ENCODE results near the gene VPS37B.
A peak's percentile ranks its signal among the peaks of the same experiment; 100 is the strongest.

Gene VPS37B

DNA sequence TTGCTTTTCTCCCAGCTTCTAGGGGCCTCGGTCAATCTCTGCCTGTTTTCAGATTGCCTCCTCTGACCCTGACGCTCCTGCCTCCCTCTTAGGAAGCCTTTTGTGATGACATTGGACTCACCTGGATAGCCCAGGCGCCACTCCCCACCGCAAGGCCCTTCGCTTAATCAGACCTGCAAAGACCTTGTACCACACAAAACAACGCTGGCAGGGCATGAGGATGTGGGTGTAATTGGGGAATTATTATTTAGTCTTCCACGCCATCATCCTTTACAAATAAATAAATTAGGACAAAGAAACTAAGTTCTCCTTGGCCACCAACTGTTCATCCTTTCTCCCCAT, 7.7 kb upstream of the VPS37B start:
- H3K9me3 ChIP-seq (ENCODE audit: insufficient read depth, low read length): no peaks in the 10 kb centered on the region
- no peak overlapping the region for H3K4me3 ChIP-seq (ENCODE audit: insufficient read length, low read depth)
- H3K36me3 ChIP-seq (ENCODE audit: insufficient read depth, insufficient read length, low read length): no peaks in the 10 kb centered on the region
- no peak overlapping the region for H3K9ac ChIP-seq (ENCODE audit: insufficient read length, low read depth)
- H3K27me3 ChIP-seq (ENCODE audit: insufficient read depth, insufficient read length): no peaks in the 10 kb centered on the region
- no peak for TF ChIP-seq SUZ12 (IDR thresholded peaks at IDR 0.05; ENCODE audit: extremely low read depth, insufficient read depth, insufficient read length)
- no peak for TF ChIP-seq ZNF274 (IDR thresholded peaks at IDR 0.05; ENCODE audit: low read depth, low read length)
- no peak for TF ChIP-seq YY1 (IDR thresholded peaks at IDR 0.05; ENCODE audit: insufficient read depth, insufficient read length)
- DNase-seq (ENCODE audit: low read depth, low spot score): no peak
- H3K4me1 ChIP-seq (ENCODE audit: insufficient read depth, insufficient read length): peaks cover 6% of the 10 kb centered on the region

DNA sequence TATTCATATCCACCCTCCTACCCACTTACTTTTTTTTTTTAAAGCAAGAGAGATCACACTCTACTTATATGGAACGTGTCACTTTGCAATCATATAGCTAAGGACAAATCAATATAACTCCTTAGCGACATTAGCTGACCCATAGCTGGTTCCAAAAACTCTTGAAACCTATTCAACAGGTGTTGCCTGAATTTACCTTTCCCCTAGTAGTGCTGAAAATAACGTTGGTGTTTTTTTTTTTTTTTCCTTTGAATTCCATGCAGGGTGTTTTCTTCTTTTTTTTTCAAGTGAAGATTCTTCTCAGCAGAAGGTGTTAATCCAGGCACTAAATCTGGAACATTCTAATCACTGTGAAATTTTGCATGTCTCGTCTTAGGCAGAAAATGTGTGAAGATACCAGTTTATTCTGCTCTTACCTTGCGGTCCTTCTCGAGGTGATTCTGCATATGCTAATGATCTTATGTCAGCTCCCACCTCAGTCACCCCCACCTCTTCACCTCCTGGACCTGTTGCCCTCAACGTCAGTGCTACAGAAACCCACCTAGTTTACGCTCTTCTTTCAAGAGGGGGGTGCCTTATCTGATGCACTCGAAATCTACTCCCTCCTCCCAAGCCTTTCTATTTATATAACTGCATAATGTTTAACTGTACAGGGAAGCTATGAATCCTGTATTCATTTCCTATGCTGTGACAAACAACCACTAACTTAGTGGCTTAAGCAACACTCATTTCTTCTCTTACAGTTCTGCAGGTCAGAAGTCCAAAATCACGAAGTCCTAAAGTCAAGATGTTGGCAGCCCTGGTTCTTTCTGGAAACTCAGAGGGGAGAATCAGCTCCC, 7.1 kb upstream of the VPS37B start:
- H3K4me1 ChIP-seq (ENCODE audit: insufficient read depth, insufficient read length): peaks cover 6% of the 10 kb centered on the region
- H3K4me3 ChIP-seq (ENCODE audit: insufficient read length, low read depth): no peak overlapping the region
- no peaks in the 10 kb centered on the region for H3K9me3 ChIP-seq (ENCODE audit: insufficient read depth, low read length)
- H3K36me3 ChIP-seq (ENCODE audit: insufficient read depth, insufficient read length, low read length): no peaks in the 10 kb centered on the region
- TF ChIP-seq ZNF274 (IDR thresholded peaks at IDR 0.05; ENCODE audit: low read depth, low read length): no peak
- no peak for TF ChIP-seq YY1 (IDR thresholded peaks at IDR 0.05; ENCODE audit: insufficient read depth, insufficient read length)
- TF ChIP-seq SUZ12 (IDR thresholded peaks at IDR 0.05; ENCODE audit: extremely low read depth, insufficient read depth, insufficient read length): no peak
- H3K9ac ChIP-seq (ENCODE audit: insufficient read length, low read depth): no peak overlapping the region
- H3K27me3 ChIP-seq (ENCODE audit: insufficient read depth, insufficient read length): no peaks in the 10 kb centered on the region
- no peak for DNase-seq (ENCODE audit: low read depth, low spot score)

DNA sequence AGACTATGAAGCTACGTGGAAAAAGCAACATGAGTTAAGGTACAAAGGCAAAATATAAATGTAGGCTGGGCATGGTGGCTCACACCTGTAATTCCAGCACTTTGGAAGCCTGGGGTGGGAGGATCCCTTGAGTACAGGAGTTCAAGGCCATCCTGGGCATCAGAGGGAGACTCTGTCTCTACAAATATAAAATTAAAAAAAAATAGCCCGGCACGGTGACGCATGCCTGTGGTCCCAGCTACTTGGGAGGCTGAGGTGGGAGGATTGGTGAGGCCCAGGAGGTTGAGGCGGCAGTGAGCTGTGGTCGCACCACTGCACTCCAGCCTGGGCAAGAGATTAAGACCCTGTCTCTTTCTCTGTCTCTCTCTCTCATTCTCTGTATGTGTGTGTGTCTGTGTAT, 4.0 kb upstream of the VPS37B start:
- H3K9me3 ChIP-seq (ENCODE audit: insufficient read depth, low read length): no peaks in the 10 kb centered on the region
- H3K9ac ChIP-seq (ENCODE audit: insufficient read length, low read depth): no peak overlapping the region
- H3K27me3 ChIP-seq (ENCODE audit: insufficient read depth, insufficient read length): no peaks in the 10 kb centered on the region
- no peak for DNase-seq (ENCODE audit: low read depth, low spot score)
- TF ChIP-seq SUZ12 (IDR thresholded peaks at IDR 0.05; ENCODE audit: extremely low read depth, insufficient read depth, insufficient read length): no peak
- TF ChIP-seq ZNF274 (IDR thresholded peaks at IDR 0.05; ENCODE audit: low read depth, low read length): no peak
- no peak for TF ChIP-seq YY1 (IDR thresholded peaks at IDR 0.05; ENCODE audit: insufficient read depth, insufficient read length)
- H3K4me1 ChIP-seq (ENCODE audit: insufficient read depth, insufficient read length): peaks cover 6% of the 10 kb centered on the region
- H3K36me3 ChIP-seq (ENCODE audit: insufficient read depth, insufficient read length, low read length): no peaks in the 10 kb centered on the region
- H3K4me3 ChIP-seq (ENCODE audit: insufficient read length, low read depth): no peak overlapping the region

DNA sequence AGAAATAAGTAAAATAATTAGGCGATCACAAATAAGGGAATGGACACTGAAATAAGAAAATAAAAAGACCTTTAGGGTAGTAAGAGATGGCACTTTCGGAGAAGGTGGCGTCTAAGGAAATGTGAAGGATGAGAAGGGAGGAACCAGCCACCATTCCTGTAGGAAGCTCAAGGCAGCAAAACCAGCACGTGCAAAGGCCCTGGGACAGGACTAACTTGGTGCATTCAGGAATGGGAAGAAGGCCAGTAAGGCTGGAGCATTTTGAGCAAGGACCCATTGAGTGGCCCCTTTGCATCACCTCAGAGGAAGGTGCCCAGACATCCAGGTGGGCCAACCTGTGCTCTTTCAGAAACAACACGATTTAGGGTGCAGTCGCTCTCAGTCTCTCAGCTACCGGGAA, 738 bp upstream of the VPS37B start:
- Histone ChIP-seq H3K4me3 (ENCODE audit: insufficient read length, low read depth) (no peak overlapping the region), H3K27me3 (ENCODE audit: insufficient read depth, insufficient read length) (no peaks in the 10 kb centered on the region), H3K4me1 (ENCODE audit: insufficient read depth, insufficient read length) (no peaks in the 10 kb centered on the region), H3K36me3 (ENCODE audit: insufficient read depth, insufficient read length, low read length) (peaks cover 15% of the 10 kb centered on the region), H3K9ac (ENCODE audit: insufficient read length, low read depth) (no peak overlapping the region), H3K9me3 (ENCODE audit: insufficient read depth, low read length) (no peaks in the 10 kb centered on the region)
- TF ChIP-seq ZNF274 (IDR thresholded peaks at IDR 0.05; ENCODE audit: low read depth, low read length) (no peak), SUZ12 (IDR thresholded peaks at IDR 0.05; ENCODE audit: extremely low read depth, insufficient read depth, insufficient read length) (no peak), YY1 (IDR thresholded peaks at IDR 0.05; ENCODE audit: insufficient read depth, insufficient read length) (no peak)
- no peak for DNase-seq (ENCODE audit: low read depth, low spot score)

DNA sequence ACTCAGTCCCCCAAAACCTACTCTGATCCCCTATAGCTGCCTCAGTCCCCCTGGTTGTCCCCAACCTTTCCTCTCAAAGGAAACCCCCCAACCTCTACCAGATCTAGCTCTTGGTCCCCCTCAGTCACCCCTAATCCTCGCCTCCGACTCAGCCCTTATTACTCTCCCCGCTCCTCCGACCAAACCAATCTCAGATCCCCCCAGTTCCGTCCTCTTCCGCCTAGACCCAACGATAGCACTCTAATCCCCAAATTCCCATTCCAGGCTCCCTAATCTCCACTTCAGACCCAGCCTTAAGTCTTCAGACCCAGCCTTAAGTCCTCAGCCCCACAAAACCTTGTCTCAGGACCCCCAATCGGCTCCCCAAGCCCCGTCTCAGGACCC, 612 bp downstream of the VPS37B start:
- TF ChIP-seq SUZ12 (IDR thresholded peaks at IDR 0.05; ENCODE audit: extremely low read depth, insufficient read depth, insufficient read length) (no peak), YY1 (IDR thresholded peaks at IDR 0.05; ENCODE audit: insufficient read depth, insufficient read length) (no peak), ZNF274 (IDR thresholded peaks at IDR 0.05; ENCODE audit: low read depth, low read length) (no peak)
- H3K27me3 ChIP-seq (ENCODE audit: insufficient read depth, insufficient read length): no peaks in the 10 kb centered on the region

DNA sequence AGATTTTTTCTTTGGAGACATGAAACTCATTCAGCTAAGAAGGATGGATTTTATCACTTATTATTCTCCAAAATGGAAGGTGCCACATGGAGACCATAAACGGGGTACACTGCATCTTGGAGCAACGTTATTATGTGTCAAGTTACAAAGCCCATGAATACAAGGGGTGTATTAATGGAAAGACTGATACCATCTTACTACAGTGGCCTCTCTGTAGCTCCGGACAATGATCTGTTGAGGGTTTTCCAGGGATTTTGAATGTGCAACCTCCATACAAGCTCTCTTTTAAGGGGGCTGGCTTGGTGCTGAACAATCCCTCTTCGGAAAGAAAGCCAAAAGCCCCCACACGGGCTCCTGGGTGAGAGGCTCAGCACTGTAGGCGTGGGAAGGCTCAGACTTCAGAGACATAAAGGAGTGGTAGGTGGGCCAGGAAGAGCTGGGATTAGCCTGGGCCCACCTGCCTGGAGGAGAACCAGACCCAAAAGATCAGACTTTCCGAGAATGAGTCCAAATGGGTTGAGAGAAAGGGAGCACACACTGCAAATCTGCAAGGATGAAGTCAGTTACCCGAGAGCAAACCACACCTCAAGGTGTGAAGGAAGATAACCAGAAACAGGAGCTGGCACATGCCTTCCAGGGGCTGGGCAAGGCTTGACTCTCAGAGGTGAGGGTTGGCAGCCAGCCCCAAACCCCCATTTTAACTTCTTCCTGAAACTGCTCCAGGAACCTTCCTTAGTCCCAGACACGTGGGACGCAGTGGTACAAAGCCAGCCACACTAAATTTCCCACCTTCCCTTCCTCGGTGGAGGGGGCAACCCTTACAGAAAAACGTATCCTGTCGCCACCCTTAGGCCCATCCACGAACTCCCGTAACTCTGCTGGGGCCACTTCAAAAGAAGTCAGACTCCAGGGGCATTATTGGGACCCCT, 1.5 kb downstream of the VPS37B start:
- DNase-seq (ENCODE audit: low read depth, low spot score): no peak
- peak overlapping the region; percentile 91 for H3K4me3 ChIP-seq (ENCODE audit: insufficient read length, low read depth)
- H3K36me3 ChIP-seq (ENCODE audit: insufficient read depth, insufficient read length, low read length): peaks cover 15% of the 10 kb centered on the region
- TF ChIP-seq ZNF274 (IDR thresholded peaks at IDR 0.05; ENCODE audit: low read depth, low read length) (no peak), SUZ12 (IDR thresholded peaks at IDR 0.05; ENCODE audit: extremely low read depth, insufficient read depth, insufficient read length) (no peak), YY1 (IDR thresholded peaks at IDR 0.05; ENCODE audit: insufficient read depth, insufficient read length) (no peak)
- peaks cover 2% of the 10 kb centered on the region for H3K4me1 ChIP-seq (ENCODE audit: insufficient read depth, insufficient read length)
- H3K9ac ChIP-seq (ENCODE audit: insufficient read length, low read depth): peak overlapping the region; percentile 94
- no peaks in the 10 kb centered on the region for H3K9me3 ChIP-seq (ENCODE audit: insufficient read depth, low read length)
- H3K27me3 ChIP-seq (ENCODE audit: insufficient read depth, insufficient read length): no peaks in the 10 kb centered on the region

More for the DNA sequence above, 612 bp downstream of the VPS37B start:
- DNase-seq (ENCODE audit: low read depth, low spot score): no peak
- no peaks in the 10 kb centered on the region for H3K9me3 ChIP-seq (ENCODE audit: insufficient read depth, low read length)
- H3K9ac ChIP-seq (ENCODE audit: insufficient read length, low read depth): peak overlapping the region; percentile 94
- H3K36me3 ChIP-seq (ENCODE audit: insufficient read depth, insufficient read length, low read length): peaks cover 15% of the 10 kb centered on the region
- H3K4me3 ChIP-seq (ENCODE audit: insufficient read length, low read depth): peak overlapping the region; percentile 91
- no peaks in the 10 kb centered on the region for H3K4me1 ChIP-seq (ENCODE audit: insufficient read depth, insufficient read length)
